ENCODE measurements around the gene CNKSR2.

- TF ChIP-seq POLR2A (IDR thresholded peaks at IDR 0.05): no peak
- no peak for TF ChIP-seq CTCF (IDR thresholded peaks at IDR 0.05)
Observed at GRCh38 chrX:21354725-21355124, 19.5 kb upstream of the CNKSR2 start.

Measured in lower leg skin (tissue), 3 donors.